ENCODE measurements around the gene SIRT4.

DNA sequence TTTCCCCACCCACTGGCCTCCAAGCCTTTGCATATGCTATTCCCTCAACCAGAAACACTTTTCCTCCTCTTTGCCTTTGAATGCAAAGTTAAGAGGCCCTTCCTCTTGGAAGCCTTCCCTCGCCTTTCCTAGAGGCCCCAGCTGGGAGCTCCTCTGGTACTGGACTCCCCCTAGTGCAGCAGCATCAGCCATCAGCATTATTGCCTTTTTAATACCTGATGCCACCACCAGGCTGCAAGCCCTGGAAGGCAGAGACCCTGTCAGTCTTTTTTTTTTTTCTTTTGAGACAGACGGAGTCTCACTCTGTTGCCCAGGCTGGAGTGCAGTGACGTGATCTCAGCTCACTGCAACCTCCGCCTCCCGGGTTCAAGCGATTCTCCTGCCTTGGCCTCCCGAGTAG lies 44.6 kb downstream of the SIRT4 start:
- TF ChIP-seq, protein P1, sequence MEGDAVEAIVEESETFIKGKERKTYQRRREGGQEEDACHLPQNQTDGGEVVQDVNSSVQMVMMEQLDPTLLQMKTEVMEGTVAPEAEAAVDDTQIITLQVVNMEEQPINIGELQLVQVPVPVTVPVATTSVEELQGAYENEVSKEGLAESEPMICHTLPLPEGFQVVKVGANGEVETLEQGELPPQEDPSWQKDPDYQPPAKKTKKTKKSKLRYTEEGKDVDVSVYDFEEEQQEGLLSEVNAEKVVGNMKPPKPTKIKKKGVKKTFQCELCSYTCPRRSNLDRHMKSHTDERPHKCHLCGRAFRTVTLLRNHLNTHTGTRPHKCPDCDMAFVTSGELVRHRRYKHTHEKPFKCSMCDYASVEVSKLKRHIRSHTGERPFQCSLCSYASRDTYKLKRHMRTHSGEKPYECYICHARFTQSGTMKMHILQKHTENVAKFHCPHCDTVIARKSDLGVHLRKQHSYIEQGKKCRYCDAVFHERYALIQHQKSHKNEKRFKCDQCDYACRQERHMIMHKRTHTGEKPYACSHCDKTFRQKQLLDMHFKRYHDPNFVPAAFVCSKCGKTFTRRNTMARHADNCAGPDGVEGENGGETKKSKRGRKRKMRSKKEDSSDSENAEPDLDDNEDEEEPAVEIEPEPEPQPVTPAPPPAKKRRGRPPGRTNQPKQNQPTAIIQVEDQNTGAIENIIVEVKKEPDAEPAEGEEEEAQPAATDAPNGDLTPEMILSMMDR (conservative IDR thresholded peaks at IDR 0.05), result peak; percentile 41; the same call in 1 of the 2 replicates
- TF ChIP-seq EZH2 (IDR thresholded peaks at IDR 0.05; ENCODE audit: low read depth), result no peak

All from PC-9 (cell line).